ENCODE data around the gene STAT6. TPM values are rescaled to one million over a fixed set of nuclear protein-coding genes. Genes with fewer than 3 reads are reported as not detected.

The STAT6 gene
- total and polyA plus RNA-seq, 2 donors (not counting 1 experiment from before 2014, with no cell fraction given) = 544 to 736 TPM

DNA sequence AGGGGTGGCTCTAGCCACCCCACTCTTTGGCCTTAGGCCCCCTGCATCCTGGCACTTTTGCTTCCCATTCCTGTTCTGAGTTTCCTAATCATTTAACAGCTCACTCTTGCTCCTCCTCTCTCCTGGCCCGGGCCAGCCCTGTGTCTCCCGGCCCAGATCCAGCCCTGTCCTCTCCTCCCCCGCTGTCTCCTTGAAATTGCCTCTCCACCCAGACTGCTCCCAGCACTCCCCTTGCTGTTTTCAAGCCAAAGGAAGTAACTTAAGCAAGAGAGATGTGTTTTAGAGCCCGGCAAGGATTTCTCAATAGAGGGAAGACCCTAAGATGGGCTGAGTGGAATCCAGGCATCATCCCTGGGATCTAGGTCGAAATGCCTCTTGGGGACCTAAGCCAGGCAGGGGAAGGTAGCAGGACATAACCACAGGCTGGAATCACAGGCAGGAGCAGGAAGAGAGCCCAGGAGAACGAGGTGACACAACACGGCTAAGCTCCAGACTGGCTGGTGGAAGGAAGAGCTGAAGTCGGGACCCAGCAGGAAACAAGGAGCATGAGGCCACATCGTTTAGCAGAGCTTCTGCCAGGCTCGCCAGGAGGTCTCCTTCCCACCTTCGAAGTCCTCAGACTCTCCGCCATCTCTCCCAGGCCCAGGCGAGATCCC is 38.2 kb upstream of the STAT6 start:
- H3K4me3 Mint-ChIP-seq = no peak overlapping the region
- H3K27ac Mint-ChIP-seq = no peak overlapping the region
- no peaks in the 10 kb centered on the region for H3K27me3 Mint-ChIP-seq
- H4K20me1 ChIP-seq (ENCODE audit: control insufficient read depth, insufficient read depth, low read length, poor library complexity, severe bottlenecking) = no peaks in the 10 kb centered on the region
- 85% methylated on average over 11 of the region's 13 CpGs for WGBS (ENCODE audit: insufficient coverage)
- no peaks in the 10 kb centered on the region for H3K9me3 Mint-ChIP-seq (ENCODE audit: insufficient read depth)
- no peak overlapping the region for H3K4me2 ChIP-seq (replicated peaks; ENCODE audit: low read depth, low read length, poor library complexity, severe bottlenecking)
- no peaks in the 10 kb centered on the region for H3K27me3 ChIP-seq (replicated peaks in 1 of 4; ENCODE audit: control extremely low read depth in 1 of 4, control insufficient read depth in 3 of 4, insufficient read depth in 4 of 4, low read length in 3 of 4)
- no peak for TF ChIP-seq EZH2 (IDR thresholded peaks at IDR 0.05; ENCODE audit: borderline replicate concordance, insufficient read depth, low read depth, low read length, poor library complexity, severe bottlenecking)
- TF ChIP-seq, protein P1, sequence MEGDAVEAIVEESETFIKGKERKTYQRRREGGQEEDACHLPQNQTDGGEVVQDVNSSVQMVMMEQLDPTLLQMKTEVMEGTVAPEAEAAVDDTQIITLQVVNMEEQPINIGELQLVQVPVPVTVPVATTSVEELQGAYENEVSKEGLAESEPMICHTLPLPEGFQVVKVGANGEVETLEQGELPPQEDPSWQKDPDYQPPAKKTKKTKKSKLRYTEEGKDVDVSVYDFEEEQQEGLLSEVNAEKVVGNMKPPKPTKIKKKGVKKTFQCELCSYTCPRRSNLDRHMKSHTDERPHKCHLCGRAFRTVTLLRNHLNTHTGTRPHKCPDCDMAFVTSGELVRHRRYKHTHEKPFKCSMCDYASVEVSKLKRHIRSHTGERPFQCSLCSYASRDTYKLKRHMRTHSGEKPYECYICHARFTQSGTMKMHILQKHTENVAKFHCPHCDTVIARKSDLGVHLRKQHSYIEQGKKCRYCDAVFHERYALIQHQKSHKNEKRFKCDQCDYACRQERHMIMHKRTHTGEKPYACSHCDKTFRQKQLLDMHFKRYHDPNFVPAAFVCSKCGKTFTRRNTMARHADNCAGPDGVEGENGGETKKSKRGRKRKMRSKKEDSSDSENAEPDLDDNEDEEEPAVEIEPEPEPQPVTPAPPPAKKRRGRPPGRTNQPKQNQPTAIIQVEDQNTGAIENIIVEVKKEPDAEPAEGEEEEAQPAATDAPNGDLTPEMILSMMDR (IDR thresholded peaks at IDR 0.05) = no peak
- no peak for DNase-seq
- ChIA-PET CTCF (interaction anchor here (1.4 kb wide), 1 partner anchor 37 kb away, joined by 3 read pairs; no protein-coding TSS in a partner anchor), POLR2A (no interaction called here)
- H3K4me1 Mint-ChIP-seq = no peaks in the 10 kb centered on the region
- no peak overlapping the region for H3K27ac ChIP-seq (ENCODE audit: low read length in 2 of 2)
- intact Hi-C loops (cut with micrococcal nuclease) = no loop called here
- no peak overlapping the region for H3K9ac ChIP-seq (ENCODE audit: low read length)
- no peak overlapping the region for H2AFZ ChIP-seq (ENCODE audit: insufficient read depth, low read depth, low read length, poor library complexity, severe bottlenecking)
- H3K36me3 ChIP-seq (replicated peaks in 1 of 2; ENCODE audit: control extremely low read depth in 1 of 2, control insufficient read depth in 1 of 2, extremely low read depth in 1 of 2, insufficient read depth in 2 of 2, low read length in 1 of 2) = no peaks in the 10 kb centered on the region
- no peaks in the 10 kb centered on the region for H3K79me2 ChIP-seq (ENCODE audit: control insufficient read depth, insufficient read depth, low read length)
- H3K9me3 ChIP-seq (ENCODE audit: control extremely low read depth in 1 of 3, control insufficient read depth in 2 of 3, insufficient read depth in 1 of 3, low read length in 2 of 3) = no peaks in the 10 kb centered on the region
- no peaks in the 10 kb centered on the region for H3K4me1 ChIP-seq (ENCODE audit: control insufficient read depth in 2 of 2, insufficient read depth in 2 of 2, low read length in 2 of 2)
- H3K4me3 ChIP-seq (ENCODE audit: control extremely low read depth in 1 of 5, extremely low read depth in 1 of 5, insufficient read depth in 1 of 5, low read depth in 2 of 5, low read length in 4 of 5) = no peak overlapping the region
- no peak for ATAC-seq (ENCODE audit: low read depth)

DNA sequence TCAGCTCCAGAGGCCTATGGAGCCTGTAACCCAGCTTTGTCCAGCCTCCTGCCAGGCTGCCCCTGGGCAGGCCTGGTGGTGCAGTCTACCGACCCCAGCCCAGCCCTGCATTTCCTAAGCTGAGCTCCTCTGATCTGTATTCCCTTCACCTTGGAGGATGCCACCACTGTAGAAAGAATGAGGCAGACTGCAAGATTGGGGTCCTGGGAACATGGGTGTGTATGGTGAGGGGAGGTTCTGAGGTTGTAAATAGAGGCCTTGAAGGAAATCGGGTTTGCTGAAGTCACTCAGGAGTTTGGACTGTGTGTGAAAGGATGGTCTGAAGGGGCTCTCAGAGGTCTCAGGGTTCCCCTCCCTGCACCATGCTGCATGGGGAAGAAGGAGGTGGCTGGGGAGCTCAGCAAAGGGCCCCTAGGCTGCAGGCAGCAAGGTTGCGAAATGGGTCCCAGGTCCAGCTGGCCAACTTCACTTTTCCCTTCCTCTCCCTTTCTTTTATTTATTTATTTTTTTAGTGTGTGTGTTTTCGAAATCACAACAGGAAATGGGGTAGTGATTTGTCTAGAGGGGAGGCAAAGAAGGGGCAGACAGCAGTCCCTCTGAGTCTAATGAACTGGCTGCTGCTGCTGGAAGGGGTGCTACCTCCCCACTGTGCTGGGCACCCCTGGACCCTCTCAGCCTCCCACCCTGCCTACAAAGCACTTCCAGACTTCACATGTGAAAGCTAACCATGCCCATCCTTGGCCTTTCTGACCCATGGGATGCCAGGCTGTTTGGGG is 37.5 kb upstream of the STAT6 start:
- Histone ChIP-seq H3K27ac (ENCODE audit: low read length in 2 of 2) (no peak overlapping the region), H3K4me1 (ENCODE audit: control insufficient read depth in 2 of 2, insufficient read depth in 2 of 2, low read length in 2 of 2) (no peaks in the 10 kb centered on the region), H2AFZ (ENCODE audit: insufficient read depth, low read depth, low read length, poor library complexity, severe bottlenecking) (no peak overlapping the region), H3K4me3 (ENCODE audit: control extremely low read depth in 1 of 5, extremely low read depth in 1 of 5, insufficient read depth in 1 of 5, low read depth in 2 of 5, low read length in 4 of 5) (no peak overlapping the region), H3K27me3 (replicated peaks in 1 of 4; ENCODE audit: control extremely low read depth in 1 of 4, control insufficient read depth in 3 of 4, insufficient read depth in 4 of 4, low read length in 3 of 4) (no peaks in the 10 kb centered on the region), H3K79me2 (ENCODE audit: control insufficient read depth, insufficient read depth, low read length) (no peaks in the 10 kb centered on the region), H3K9me3 (ENCODE audit: control extremely low read depth in 1 of 3, control insufficient read depth in 2 of 3, insufficient read depth in 1 of 3, low read length in 2 of 3) (no peaks in the 10 kb centered on the region), H3K9ac (ENCODE audit: low read length) (no peak overlapping the region), H4K20me1 (ENCODE audit: control insufficient read depth, insufficient read depth, low read length, poor library complexity, severe bottlenecking) (no peaks in the 10 kb centered on the region), H3K36me3 (replicated peaks in 1 of 2; ENCODE audit: control extremely low read depth in 1 of 2, control insufficient read depth in 1 of 2, extremely low read depth in 1 of 2, insufficient read depth in 2 of 2, low read length in 1 of 2) (no peaks in the 10 kb centered on the region), H3K4me2 (replicated peaks; ENCODE audit: low read depth, low read length, poor library complexity, severe bottlenecking) (no peak overlapping the region)
- H3K9me3 Mint-ChIP-seq (ENCODE audit: insufficient read depth) = no peaks in the 10 kb centered on the region
- CTCF ChIA-PET = interaction anchor here (0.6 to 1.4 kb wide), 2 partner anchors 36 to 115 kb away, joined by 3 to 4 read pairs; no protein-coding TSS in a partner anchor
- intact Hi-C loops (cut with micrococcal nuclease) = no loop called here
- no peaks in the 10 kb centered on the region for H3K27me3 Mint-ChIP-seq
- H3K4me3 Mint-ChIP-seq = no peak overlapping the region
- H3K4me1 Mint-ChIP-seq = no peaks in the 10 kb centered on the region
- no peak overlapping the region for H3K27ac Mint-ChIP-seq
- POLR2A ChIA-PET = no interaction called here
- ATAC-seq (ENCODE audit: low read depth) (no peak), DNase-seq (no peak)
- 100% methylated on average over 2 of the region's 4 CpGs for WGBS (ENCODE audit: insufficient coverage)
- TF ChIP-seq, protein P1 (IDR thresholded peaks at IDR 0.05) = no peak
- TF ChIP-seq EZH2 (IDR thresholded peaks at IDR 0.05; ENCODE audit: borderline replicate concordance, insufficient read depth, low read depth, low read length, poor library complexity, severe bottlenecking) = no peak

All from B cell (primary cell).